K562 (cell line): ENCODE data around the gene PDGFA. TPM values are rescaled to one million over a fixed set of nuclear protein-coding genes. Genes with fewer than 3 reads are reported as not detected.

Source experiments
- ATAC-seq: fragments of 200-7000 bp; cut with Tn5 transposase; 3 replicates; pipeline ENCODE4 v1.9.1; 2020; ENCODE audit warnings: moderate library complexity
- BruUV-seq: library from RNA; stranded (reverse); fragments of 400-500 nt; replicated peaks from 2 replicates; lab custom pipeline; 2021; lab: Mats Ljungman, UMichigan
- CTCF ChIA-PET: fragments of 300-600 bp; formaldehyde crosslinking; extraction: SDS; loops from one replicate; lab custom pipeline; 2021; ENCODE audit warnings: low intra/inter-chr PET ratio; lab: Yijun Ruan, JAX
- POLR2A ChIA-PET: fragments of 300-600, 350-650 bp; sonication (Branson Sonifier 250); formaldehyde crosslinking; extraction: SDS; loops from one replicate; lab custom pipeline; 2021; ENCODE audit warnings: antibody characterized with exemption, inconsistent platforms; lab: Yijun Ruan, JAX
- DNase-seq, 4 experiments: peaks; one replicate each; pipeline versions ENCODE4 v3.0.0 to v3.0.0-alpha.2; 2011 to 2018; ENCODE audit warnings: low spot score in 3 of 4, mixed read lengths in 3 of 4; ENCODE audit errors: extremely low read depth in 1 of 4
- FAIRE-seq: peaks from 2 replicates; lab custom pipeline; 2011; peaks lifted over from hg19 to GRCh38; lab: Jason Lieb, UNC
- H2AFZ ChIP-seq: 2 replicates; pipeline ENCODE4 v1.6.0; 2011; ENCODE audit warnings: low read depth, low read length, control low read depth, inconsistent platforms
- H3K27ac ChIP-seq: fragments of 200-600 bp; 3 replicates; pipeline ENCODE4 v1.8.0; 2011; ENCODE audit warnings: low read depth, mild to moderate bottlenecking, control low read depth, inconsistent platforms, low read length, moderate library complexity, mixed read lengths; ENCODE audit errors: extremely low read depth
- H3K27me3 ChIP-seq, 2 experiments: fragments of 300-600 bp in 1 of 2; 2 replicates in 1 of 2; 3 replicates in 1 of 2; pipeline versions ENCODE4 v1.6.0 to v1.8.0; 2011; ENCODE audit warnings: inconsistent platforms in 2 of 2, low read length in 2 of 2, mild to moderate bottlenecking in 1 of 2, mixed read lengths in 1 of 2, moderate library complexity in 1 of 2; ENCODE audit not compliant: control insufficient read depth in 2 of 2, insufficient read depth in 2 of 2
- H3K36me3 ChIP-seq: fragments of 300-600 bp; 3 replicates; pipeline ENCODE4 v1.8.0; 2011; ENCODE audit warnings: mild to moderate bottlenecking, low read length, inconsistent platforms; ENCODE audit not compliant: control insufficient read depth, insufficient read depth
- H3K4me1 ChIP-seq, 2 experiments: fragments of 200-600 bp in 1 of 2; replicated peaks in 1 of 2; 2 replicates in 1 of 2; 3 replicates in 1 of 2; pipeline versions ENCODE4 v1.5.1 to v1.8.0; 2011; ENCODE audit warnings: inconsistent platforms in 2 of 2, low read length in 2 of 2, mild to moderate bottlenecking in 1 of 2, mixed read lengths in 1 of 2, moderate library complexity in 1 of 2; ENCODE audit not compliant: control insufficient read depth in 2 of 2, insufficient read depth in 2 of 2
- H3K4me2 ChIP-seq: 2 replicates; pipeline ENCODE4 v1.6.1; 2011; ENCODE audit warnings: low read length, control low read depth, inconsistent platforms, mixed read lengths; ENCODE audit not compliant: insufficient read depth
- H3K4me3 ChIP-seq: fragments of 200-600 bp; sonication (generic), shearing (Covaris generic); 2 replicates; pipeline ENCODE4 v1.5.1; 2016; ENCODE audit warnings: control low read depth, inconsistent platforms
- H3K79me2 ChIP-seq: fragments of 200-600 bp; 3 replicates; pipeline ENCODE4 v1.8.0; 2011; ENCODE audit warnings: low read length, inconsistent platforms; ENCODE audit not compliant: control insufficient read depth, insufficient read depth
- H3K9ac ChIP-seq, 2 experiments: 2 replicates each; pipeline versions ENCODE4 v1.6.0 to v1.6.1; 2011; ENCODE audit warnings: low read depth in 2 of 2, low read length in 2 of 2, control low read depth in 1 of 2, inconsistent platforms in 1 of 2, mild to moderate bottlenecking in 1 of 2, mixed read lengths in 1 of 2; ENCODE audit not compliant: insufficient read depth in 1 of 2
- H3K9me1 ChIP-seq: one replicate; pipeline ENCODE4 v1.6.0; 2011; ENCODE audit warnings: inconsistent platforms, mild to moderate bottlenecking, low read length, moderate library complexity; ENCODE audit not compliant: control insufficient read depth, insufficient read depth
- H3K9me3 ChIP-seq: replicated peaks from 2 replicates; pipeline ENCODE4 v1.5.1; 2011; ENCODE audit warnings: low read depth, low read length, inconsistent platforms; ENCODE audit not compliant: control insufficient read depth, insufficient read depth
- H4K20me1 ChIP-seq: replicated peaks from 2 replicates; pipeline ENCODE4 v1.6.1; 2011; ENCODE audit warnings: low read length, inconsistent platforms, mixed read lengths; ENCODE audit not compliant: control insufficient read depth, insufficient read depth
- ZBTB7A ChIP-seq: IDR thresholded peaks from 2 replicates; pipeline ENCODE4 v1.6.1; 2011; ENCODE audit warnings: low read depth, mild to moderate bottlenecking, low read length, moderate library complexity, borderline replicate concordance; ENCODE audit not compliant: control insufficient read depth
- WGBS: fragments of 100-300 bp; shearing (Covaris generic); methylation state at CpG from one replicate; pipeline ENCODE4 v1.1.6; 2016; ENCODE audit warnings: low coverage, mixed read lengths; ENCODE audit not compliant: insufficient coverage; ENCODE audit errors: missing lambda C conversion rate; 5-methylcytosine and 5-hydroxymethylcytosine counted together
- in situ Hi-C: fragments of 300-500 bp; cut with MboI; formaldehyde crosslinking; loops from 4 replicates; pipeline ENCODE4 v1.15.0; 2018; ENCODE audit warnings: inconsistent platforms, mixed read lengths
- intact Hi-C: fragments of 100-400 bp; cut with micrococcal nuclease; formaldehyde crosslinking; loops from 2 replicates; pipeline ENCODE4 v1.14.2; 2022
- polyA plus RNA-seq, 8 experiments: library from polyadenylated mRNA; depleted of rRNA in 4 of 8; stranded (reverse) in 5 of 8; unstranded in 3 of 8; fragments of >200 nt; fragmentation: Nextera tagmentation in 2 of 8; fragmentation: Illumina TruSeq in 1 of 8; extraction: Ambion mirVana in 2 of 8; extraction: Trizol in 1 of 8; gene quantifications; 2 replicates each; pipeline versions ENCODE4 v1.2.1 to v1.2.3, GENCODE V29; 2011 to 2014; ENCODE audit warnings: inconsistent platforms in 1 of 8, missing spikeins in 1 of 8
- total RNA-seq, 7 experiments: library from RNA; depleted of rRNA in 6 of 7; stranded (reverse); fragments of >200 nt in 6 of 7; fragmentation: Illumina TruSeq in 2 of 7; extraction: Trizol in 2 of 7; gene quantifications; 2 replicates each; pipeline versions ENCODE4 v1.2.1 to v1.2.3, GENCODE V29; 2011 to 2021; ENCODE audit warnings: low replicate concordance in 1 of 7
- TF ChIP-seq, protein P1 (sequence below): sonication (generic); formaldehyde crosslinking; IDR thresholded peaks from 2 replicates; pipeline ENCODE4 v1.8.1; 2023; ENCODE audit warnings: mild to moderate bottlenecking, missing genetic modification reagents

PDGFA gene
- total and polyA plus RNA-seq, 9 of the 15 experiments (the other 6 are each of a cell fraction or from before 2014, with no cell fraction given), result 2.5 to 10.2 (median 4.6) TPM

DNA sequence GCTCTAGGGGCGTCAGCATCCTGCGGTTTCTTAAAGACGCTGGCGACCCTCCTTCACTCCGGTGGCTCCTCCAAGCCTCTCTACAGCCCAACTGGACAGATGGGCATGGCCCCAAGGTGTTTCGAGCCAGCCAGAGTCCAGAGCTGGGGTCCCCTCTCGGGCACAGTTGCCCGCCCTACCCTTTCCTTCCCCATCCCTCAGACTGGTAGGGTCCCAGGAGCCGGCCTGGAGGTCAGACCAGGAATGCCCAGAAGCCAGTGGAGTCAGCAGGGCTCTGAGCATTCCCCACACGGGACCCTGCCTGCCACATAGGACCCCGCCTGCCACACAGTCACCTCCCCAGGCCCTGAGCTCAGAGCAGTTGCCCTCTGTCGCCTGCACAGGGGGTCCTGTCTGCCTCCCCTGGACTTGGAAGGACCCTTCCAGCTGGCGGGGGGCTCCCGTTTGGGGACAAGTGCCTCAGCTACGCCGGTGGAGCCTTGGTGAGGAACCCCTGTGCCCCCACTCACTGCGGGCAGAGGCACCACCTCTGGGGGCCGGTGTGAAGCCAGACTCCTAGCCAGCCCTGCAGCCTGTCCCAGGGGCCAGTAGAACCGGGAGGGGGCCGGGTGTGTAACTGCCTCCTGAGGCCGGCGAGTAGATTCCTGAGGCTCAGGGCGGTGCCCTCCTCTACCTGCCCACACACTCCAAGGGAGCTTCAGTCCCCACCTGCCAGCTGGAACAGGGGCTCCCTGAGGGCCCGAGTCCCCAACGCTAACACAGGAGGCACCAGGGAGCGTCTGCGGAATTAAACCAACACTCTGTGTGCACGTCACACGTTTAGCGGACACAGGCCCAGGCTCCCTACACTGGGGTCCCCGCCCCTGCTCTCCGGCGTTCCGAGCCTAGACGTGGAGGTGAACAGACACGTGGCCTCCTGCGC lies 19.4 kb upstream of the PDGFA start:
- H3K27ac ChIP-seq, result no peak overlapping the region
- POLR2A ChIA-PET, result interaction anchor here (0.5 to 0.9 kb wide), 2 partner anchors 21 to 37 kb away, joined by 3 to 5 read pairs; no protein-coding TSS in a partner anchor
- no peak overlapping the region for H2AFZ ChIP-seq

More for the DNA sequence above, 19.4 kb upstream of the PDGFA start:
- H3K36me3 ChIP-seq, result no peaks in the 10 kb centered on the region
- H3K4me3 ChIP-seq, result no peak overlapping the region
- WGBS, result 76% methylated on average over 27 of the region's 37 CpGs
- peak overlapping the region in 1 of 2 experiments; percentile 43; a peak in 2 of 4 replicates for H3K9ac ChIP-seq
- FAIRE-seq (no peak), ATAC-seq (no peak), DNase-seq (no peak)
- H3K79me2 ChIP-seq, result no peaks in the 10 kb centered on the region
- H3K9me3 ChIP-seq, result no peaks in the 10 kb centered on the region
- TF ChIP-seq, protein P1, sequence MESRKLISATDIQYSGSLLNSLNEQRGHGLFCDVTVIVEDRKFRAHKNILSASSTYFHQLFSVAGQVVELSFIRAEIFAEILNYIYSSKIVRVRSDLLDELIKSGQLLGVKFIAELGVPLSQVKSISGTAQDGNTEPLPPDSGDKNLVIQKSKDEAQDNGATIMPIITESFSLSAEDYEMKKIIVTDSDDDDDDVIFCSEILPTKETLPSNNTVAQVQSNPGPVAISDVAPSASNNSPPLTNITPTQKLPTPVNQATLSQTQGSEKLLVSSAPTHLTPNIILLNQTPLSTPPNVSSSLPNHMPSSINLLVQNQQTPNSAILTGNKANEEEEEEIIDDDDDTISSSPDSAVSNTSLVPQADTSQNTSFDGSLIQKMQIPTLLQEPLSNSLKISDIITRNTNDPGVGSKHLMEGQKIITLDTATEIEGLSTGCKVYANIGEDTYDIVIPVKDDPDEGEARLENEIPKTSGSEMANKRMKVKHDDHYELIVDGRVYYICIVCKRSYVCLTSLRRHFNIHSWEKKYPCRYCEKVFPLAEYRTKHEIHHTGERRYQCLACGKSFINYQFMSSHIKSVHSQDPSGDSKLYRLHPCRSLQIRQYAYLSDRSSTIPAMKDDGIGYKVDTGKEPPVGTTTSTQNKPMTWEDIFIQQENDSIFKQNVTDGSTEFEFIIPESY, result peak; percentile 98
- no peak for TF ChIP-seq ZBTB7A
- H3K4me2 ChIP-seq, result no peak overlapping the region
- intact Hi-C loops, result no loop called here
- H3K4me1 ChIP-seq, result peaks cover 5 to 52% of the 10 kb centered on the region in 2 experiments; a peak in 4 of 5 replicates
- peaks cover 0 to 10% of the 10 kb centered on the region in 2 experiments; a peak in 2 of 5 replicates for H3K27me3 ChIP-seq
- no peaks in the 10 kb centered on the region for H3K9me1 ChIP-seq
- no peaks in the 10 kb centered on the region for H4K20me1 ChIP-seq
- CTCF ChIA-PET, result no interaction called here
- in situ Hi-C loops, result no loop called here
- no TSS peak for BruUV-seq
